GM10266 (cell line): ENCODE data around the gene TMEM179B.
"Not testable (repeated sequence)": the region's sequence is repeated elsewhere in the genome, so short reads cannot be mapped to it uniquely, and the experiment has no call there.

ENCODE experiments used
- DNase-seq: peaks from one replicate; pipeline ENCODE4 v3.0.0; 2012; ENCODE audit errors: extremely low spot score
- TF ChIP-seq, protein P1 (sequence below): IDR thresholded peaks from 2 replicates; pipeline ENCODE4 v1.5.1; 2012; ENCODE audit warnings: mild to moderate bottlenecking, low read depth; ENCODE audit not compliant: control insufficient read depth, insufficient read depth; ENCODE audit errors: missing control alignments

TMEM179B gene

DNA sequence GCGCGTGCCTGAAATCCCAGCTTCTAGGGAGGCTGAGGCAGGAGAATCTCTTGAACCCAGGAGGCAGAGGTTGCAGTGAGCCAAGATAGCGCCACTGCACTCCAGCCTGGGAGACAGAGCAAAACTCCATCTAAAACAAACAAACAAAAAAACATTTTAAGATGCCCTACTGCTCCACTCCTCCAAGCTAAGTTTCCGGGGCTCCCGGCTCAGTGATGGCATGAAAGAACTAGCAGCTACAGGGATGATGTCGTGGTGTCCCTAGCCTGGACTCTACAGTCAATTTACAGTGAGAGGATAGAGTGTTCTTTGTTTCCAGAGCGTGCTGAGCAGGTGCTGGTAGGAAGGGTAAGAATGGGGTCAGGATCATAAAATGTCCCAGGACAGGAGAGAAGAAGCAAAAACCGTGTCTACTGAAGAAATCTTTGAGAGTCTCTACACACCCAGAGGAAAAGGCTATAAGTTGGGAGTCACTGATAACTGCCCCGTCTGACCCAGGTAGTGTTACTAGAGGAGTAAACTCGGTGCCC is 32.1 kb upstream of the TMEM179B start:
- TF ChIP-seq, protein P1, sequence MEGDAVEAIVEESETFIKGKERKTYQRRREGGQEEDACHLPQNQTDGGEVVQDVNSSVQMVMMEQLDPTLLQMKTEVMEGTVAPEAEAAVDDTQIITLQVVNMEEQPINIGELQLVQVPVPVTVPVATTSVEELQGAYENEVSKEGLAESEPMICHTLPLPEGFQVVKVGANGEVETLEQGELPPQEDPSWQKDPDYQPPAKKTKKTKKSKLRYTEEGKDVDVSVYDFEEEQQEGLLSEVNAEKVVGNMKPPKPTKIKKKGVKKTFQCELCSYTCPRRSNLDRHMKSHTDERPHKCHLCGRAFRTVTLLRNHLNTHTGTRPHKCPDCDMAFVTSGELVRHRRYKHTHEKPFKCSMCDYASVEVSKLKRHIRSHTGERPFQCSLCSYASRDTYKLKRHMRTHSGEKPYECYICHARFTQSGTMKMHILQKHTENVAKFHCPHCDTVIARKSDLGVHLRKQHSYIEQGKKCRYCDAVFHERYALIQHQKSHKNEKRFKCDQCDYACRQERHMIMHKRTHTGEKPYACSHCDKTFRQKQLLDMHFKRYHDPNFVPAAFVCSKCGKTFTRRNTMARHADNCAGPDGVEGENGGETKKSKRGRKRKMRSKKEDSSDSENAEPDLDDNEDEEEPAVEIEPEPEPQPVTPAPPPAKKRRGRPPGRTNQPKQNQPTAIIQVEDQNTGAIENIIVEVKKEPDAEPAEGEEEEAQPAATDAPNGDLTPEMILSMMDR = no peak
- DNase-seq = no peak

DNA sequence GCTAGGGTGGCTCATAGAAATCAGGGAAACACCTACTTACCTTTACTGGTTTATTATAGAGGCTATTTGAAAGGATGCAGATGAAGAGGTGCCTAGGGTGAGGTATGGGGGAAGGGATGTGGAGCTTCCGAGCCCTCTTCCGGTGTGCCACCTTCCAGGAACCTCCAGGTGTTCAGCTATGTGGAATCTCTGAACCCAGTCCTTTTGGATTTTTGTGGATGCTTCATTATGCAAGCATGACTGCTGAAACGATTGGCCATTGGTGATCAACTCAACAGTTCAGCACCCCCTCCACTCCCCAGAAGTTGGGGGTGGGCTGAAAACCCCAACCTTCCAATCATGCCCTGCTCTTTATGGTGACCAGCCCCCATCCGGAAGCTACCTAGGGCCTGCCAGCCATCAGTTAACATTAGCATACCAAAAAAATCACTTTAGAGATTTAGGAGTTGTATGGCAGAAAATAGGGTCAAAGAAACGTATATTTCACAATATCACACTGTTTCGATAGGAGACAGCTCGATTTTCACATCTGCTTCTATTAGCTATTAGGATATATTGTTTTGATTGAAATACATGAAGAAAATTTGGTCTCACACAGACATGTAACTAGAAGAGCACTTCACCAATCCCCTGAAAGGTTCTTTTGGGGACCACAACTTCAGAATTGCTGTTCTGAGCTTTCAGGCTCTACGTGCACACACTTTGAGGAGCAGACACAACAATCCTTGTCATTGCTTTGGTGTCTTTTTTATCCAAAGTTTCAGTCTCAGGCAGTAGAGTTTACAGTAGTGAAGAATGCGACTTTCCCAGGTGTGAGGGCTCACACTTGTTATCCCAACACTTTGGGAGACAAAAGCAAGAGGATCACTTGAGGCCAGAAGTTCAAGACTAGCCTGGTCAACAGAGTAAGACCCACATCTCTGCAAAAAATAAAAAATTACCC is 29.1 kb upstream of the TMEM179B start:
- no peak for DNase-seq
- TF ChIP-seq, protein P1 = no peak

DNA sequence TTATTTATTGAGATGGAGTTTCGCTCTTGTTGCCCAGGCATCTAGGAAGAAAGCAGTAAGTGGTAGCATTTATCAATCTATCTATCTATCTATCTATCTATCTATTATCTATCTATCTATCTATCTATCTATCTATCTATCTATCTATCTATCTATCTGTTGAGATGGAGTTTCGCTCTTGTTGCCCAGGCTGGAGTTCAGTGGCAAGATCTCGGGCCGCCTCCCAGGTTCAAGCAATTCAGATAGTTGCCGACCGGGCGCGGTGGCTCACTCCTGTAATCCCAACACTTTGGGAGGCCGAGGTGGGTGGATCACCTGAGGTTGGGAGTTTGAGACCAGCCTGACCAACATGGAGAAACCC is 26.4 kb upstream of the TMEM179B start:
- not testable (repeated sequence) for DNase-seq

DNA sequence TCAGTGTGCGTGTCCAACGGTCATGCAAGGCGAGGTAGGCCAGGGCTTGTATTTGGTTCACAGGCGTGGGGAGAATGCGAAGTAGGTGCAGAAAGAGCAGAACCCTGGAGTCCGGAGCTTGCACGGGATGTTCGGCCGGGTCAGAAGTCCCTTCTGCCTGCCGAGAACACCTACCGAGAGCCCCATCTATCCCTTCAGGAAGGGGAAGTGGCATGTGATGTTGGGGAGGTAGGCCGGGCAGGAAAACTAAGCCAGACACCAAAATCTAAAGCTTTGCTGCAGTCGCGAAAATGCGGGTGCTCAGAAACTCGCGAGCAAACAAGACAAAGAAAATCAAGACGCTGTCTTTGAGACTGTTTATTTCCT is 16.4 kb upstream of the TMEM179B start:
- TF ChIP-seq, protein P1 = no peak
- DNase-seq = no peak

DNA sequence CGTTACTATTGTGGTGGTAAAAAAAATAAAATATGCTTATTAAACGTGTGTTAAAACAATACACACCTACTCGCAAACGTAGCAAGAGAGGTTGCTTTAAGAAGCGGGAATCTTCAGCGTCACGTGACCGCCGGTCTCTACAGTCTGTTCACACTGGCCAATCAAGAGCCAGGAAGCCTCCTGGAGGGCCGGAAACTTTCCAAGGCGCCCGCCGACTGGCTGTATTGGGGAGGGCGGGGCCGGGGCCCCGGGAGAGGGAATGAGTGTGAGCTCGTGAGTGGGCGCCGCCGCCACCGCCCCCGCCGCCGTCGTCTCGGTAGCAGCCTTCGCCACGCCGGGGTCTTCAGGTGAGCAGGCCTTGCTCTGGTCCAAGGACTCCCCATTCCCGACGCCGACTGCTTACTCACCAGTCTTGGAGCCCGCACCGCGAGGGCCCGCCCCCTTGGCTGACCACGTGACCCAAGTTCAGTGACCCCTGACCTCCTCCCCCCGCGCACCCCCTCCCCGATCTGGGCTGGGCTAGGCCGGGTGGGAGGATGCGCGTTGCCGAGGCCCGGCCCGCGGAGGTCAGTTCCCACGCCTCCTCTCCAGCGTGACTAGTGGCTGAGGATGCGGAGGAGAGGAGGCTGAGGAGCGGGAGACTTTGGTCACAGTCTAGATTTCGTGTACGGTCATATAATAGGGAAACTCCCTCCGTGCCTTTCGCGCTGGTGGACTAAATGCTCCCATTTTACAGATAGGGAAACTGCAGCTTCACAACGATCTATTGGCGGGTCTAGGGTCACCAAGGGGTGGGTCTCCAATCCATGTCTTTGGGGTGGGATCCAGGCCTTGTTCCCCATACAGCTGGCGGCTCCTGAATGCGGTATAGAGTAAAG is 15.8 kb upstream of the TMEM179B start, which contains the start of gene TAF6L:
TAF6L (plus strand) TSS at position 253 of the 878 bp plus-strand sequence. CDS start 4,388 bp downstream, outside the sequence.
- DNase-seq = peak; percentile 89
- TF ChIP-seq, protein P1 = no peak

DNA sequence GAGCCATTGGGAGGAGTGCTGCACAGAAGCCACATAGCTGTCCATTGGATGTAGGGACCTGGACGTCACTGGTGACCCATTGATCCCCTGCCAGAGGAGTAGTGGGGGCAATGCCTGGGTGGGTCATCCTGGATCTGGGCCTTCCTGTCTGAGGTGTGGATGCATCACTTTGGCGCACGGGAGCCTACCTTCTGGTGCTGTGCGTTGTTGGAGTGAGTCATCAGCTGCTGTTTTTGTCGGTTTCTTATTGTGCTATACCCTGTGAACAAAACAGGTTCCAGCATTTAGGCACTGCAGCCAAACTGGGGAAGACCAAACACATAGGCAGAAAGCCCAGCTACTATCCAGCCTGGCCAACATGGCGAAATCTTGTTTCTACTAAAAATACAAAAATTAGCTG is 12.8 kb upstream of the TMEM179B start:
- DNase-seq = no peak
- TF ChIP-seq, protein P1 = no peak

DNA sequence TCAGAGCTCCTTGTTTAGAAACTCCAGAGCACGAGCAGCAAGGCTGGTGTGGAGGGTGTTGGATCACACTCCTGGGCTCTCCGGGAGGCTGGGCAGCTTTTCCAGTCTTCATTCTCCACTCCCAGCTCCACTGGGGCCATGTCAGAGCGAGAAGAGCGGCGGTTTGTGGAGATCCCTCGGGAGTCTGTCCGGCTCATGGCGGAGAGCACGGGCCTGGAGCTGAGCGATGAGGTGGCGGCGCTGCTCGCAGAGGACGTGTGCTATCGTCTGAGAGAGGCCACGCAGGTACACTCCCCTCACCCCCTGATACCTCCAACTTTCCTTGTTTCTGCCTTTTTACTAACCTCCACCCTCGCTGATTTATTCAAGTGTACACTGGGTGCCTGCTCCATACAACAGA is 11.6 kb upstream of the TMEM179B start:
- no peak for DNase-seq
- TF ChIP-seq, protein P1 = no peak
